Activated CD8-positive, alpha-beta memory T cell treated with anti-CD3 and anti-CD28 coated beads for 1 hour (primary cell): Measurements from ENCODE around the gene TSR3.

Experiments used
- DNase-seq, 2 donors: peaks; one replicate each; pipeline ENCODE4 v3.0.0-alpha.2; 2020; ENCODE audit warnings: low read depth in 1 of 2; ENCODE audit errors: extremely low read depth in 1 of 2

Gene TSR3

GRCh38 chr16:1311212-1311737 is 40.4 kb downstream of the TSR3 start:
- no peak for DNase-seq

GRCh38 chr16:1310832-1311200 is 40.9 kb downstream of the TSR3 start:
- DNase-seq, result no peak

GRCh38 chr16:1309888-1310831 is 41.5 kb downstream of the TSR3 start:
- peak in 1 of 2 donors; percentile 46 for DNase-seq

GRCh38 chr16:1308977-1309885 is 42.4 kb downstream of the TSR3 start, which contains the start of gene UBE2I:
UBE2I (plus strand) TSS chr16:1309636; CDS start chr16:1314031, 4,395 bp downstream.
- peak; percentile 95 for DNase-seq

- DNase-seq, result no peak
Observed at GRCh38 chr16:1308036-1308976, 43.4 kb downstream of the TSR3 start.

GRCh38 chr16:1306334-1306733 is 45.3 kb downstream of the TSR3 start:
- no peak for DNase-seq

GRCh38 chr16:1305823-1306222 is 45.9 kb downstream of the TSR3 start:
- no peak for DNase-seq

GRCh38 chr16:1301562-1301961 is 50.1 kb downstream of the TSR3 start:
- no peak for DNase-seq

GRCh38 chr16:1300664-1301476 is 50.8 kb downstream of the TSR3 start:
- peak; percentile 32 to 57 for DNase-seq

GRCh38 chr16:1299868-1300203 is 51.8 kb downstream of the TSR3 start:
- no peak for DNase-seq
